Loucy (cell line): ENCODE data around the gene TLE5.

Experiments
- H2AFZ ChIP-seq: fragments of 200-600 bp; sonication (generic); 2 replicates; pipeline ENCODE4 v1.6.0; 2016; ENCODE audit warnings: antibody characterized with exemption, mild to moderate bottlenecking, low read length, moderate library complexity
- H3F3A ChIP-seq: fragments of 200-600 bp; 2 replicates; pipeline ENCODE4 v1.6.0; 2016; ENCODE audit warnings: antibody characterized with exemption, low read depth, mild to moderate bottlenecking
- H3K27me3 ChIP-seq: fragments of 200-600 bp; sonication (generic); 2 replicates; pipeline ENCODE4 v1.6.1; 2014; ENCODE audit warnings: low read length, mild to moderate bottlenecking; ENCODE audit not compliant: insufficient read depth, poor library complexity, severe bottlenecking
- H3K36me3 ChIP-seq: fragments of 200-600 bp; sonication (generic); 2 replicates; pipeline ENCODE4 v1.6.1; 2016; ENCODE audit warnings: low read length; ENCODE audit not compliant: insufficient read depth
- H3K4me1 ChIP-seq: fragments of 200-600 bp; sonication (generic); 2 replicates; pipeline ENCODE4 v1.5.1; 2014; ENCODE audit warnings: low read length, mild to moderate bottlenecking; ENCODE audit not compliant: insufficient read depth, poor library complexity, severe bottlenecking
- H3K4me2 ChIP-seq: fragments of 200-600 bp; sonication (generic); 2 replicates; pipeline ENCODE4 v1.6.0; 2014; ENCODE audit warnings: antibody characterized with exemption, low read length, low read depth, mild to moderate bottlenecking; ENCODE audit not compliant: poor library complexity, severe bottlenecking
- H3K4me3 ChIP-seq: fragments of 200-600 bp; sonication (generic); 2 replicates; pipeline ENCODE4 v1.5.1; 2014; ENCODE audit warnings: low read length, mild to moderate bottlenecking, mixed read lengths; ENCODE audit not compliant: poor library complexity, severe bottlenecking
- H3K79me2 ChIP-seq: fragments of 200-600 bp; sonication (generic); 2 replicates; pipeline ENCODE4 v1.6.1; 2014; ENCODE audit warnings: low read length; ENCODE audit not compliant: insufficient read depth
- H3K9ac ChIP-seq: fragments of 200-600 bp; sonication (generic); 2 replicates; pipeline ENCODE4 v1.6.0; 2014; ENCODE audit warnings: mild to moderate bottlenecking, low read depth, low read length, moderate library complexity; ENCODE audit not compliant: poor library complexity, severe bottlenecking
- H3K9me2 ChIP-seq: fragments of 200-600 bp; sonication (generic); replicated peaks from 2 replicates; pipeline ENCODE4 v1.6.1; 2016; ENCODE audit warnings: low read depth, low read length, mixed read lengths
- H3K9me3 ChIP-seq: fragments of 200-600 bp; sonication (generic); 2 replicates; pipeline ENCODE4 v1.6.1; 2014; ENCODE audit warnings: mild to moderate bottlenecking, antibody characterized with exemption, low read length, low read depth; ENCODE audit not compliant: insufficient read depth
- H4K20me1 ChIP-seq: fragments of 200-600 bp; sonication (generic); 2 replicates; pipeline ENCODE4 v1.6.0; 2014; ENCODE audit warnings: antibody characterized with exemption, low read length, mild to moderate bottlenecking; ENCODE audit not compliant: insufficient read depth, poor library complexity, severe bottlenecking
- CTCF ChIP-seq: fragments of 200-600 bp; sonication (generic); conservative IDR thresholded peaks from 2 replicates; pipeline ENCODE4 v1.5.1; 2014; ENCODE audit warnings: mild to moderate bottlenecking, antibody characterized with exemption, low read length
- EZH2phosphoT487 ChIP-seq: fragments of 200-600 bp; IDR thresholded peaks from 2 replicates; pipeline ENCODE4 v1.6.1; 2018; ENCODE audit warnings: antibody characterized with exemption, mild to moderate bottlenecking, moderate library complexity, borderline replicate concordance

The TLE5 gene

GRCh38 chr19:3046698-3047495 lies 15.4 kb downstream of the TLE5 start:
- TF ChIP-seq CTCF (no peak), EZH2phosphoT487 (no peak)
- Histone ChIP-seq H3K9me2 (no peaks in the 10 kb centered on the region), H3K9me3 (no peaks in the 10 kb centered on the region), H4K20me1 (no peaks in the 10 kb centered on the region), H3K4me2 (peak overlapping the region; percentile 40), H3K9ac (no peak overlapping the region), H3K4me1 (peaks cover 5% of the 10 kb centered on the region), H3F3A (no peaks in the 10 kb centered on the region), H2AFZ (no peak overlapping the region), H3K36me3 (no peaks in the 10 kb centered on the region), H3K79me2 (no peaks in the 10 kb centered on the region), H3K27me3 (no peaks in the 10 kb centered on the region), H3K4me3 (peak overlapping the region; percentile 54)

- TF ChIP-seq CTCF (no peak), EZH2phosphoT487 (no peak)
- Histone ChIP-seq H3K4me3 (no peak overlapping the region), H3K79me2 (no peaks in the 10 kb centered on the region), H3K4me1 (peaks cover 5% of the 10 kb centered on the region), H3K36me3 (no peaks in the 10 kb centered on the region), H3K9me3 (no peaks in the 10 kb centered on the region), H2AFZ (no peak overlapping the region), H3K9me2 (no peaks in the 10 kb centered on the region), H3K9ac (no peak overlapping the region), H3K27me3 (no peaks in the 10 kb centered on the region), H3K4me2 (no peak overlapping the region), H3F3A (no peaks in the 10 kb centered on the region), H4K20me1 (no peaks in the 10 kb centered on the region)
These were observed 16.2 kb downstream of the TLE5 start for GRCh38 chr19:3045885-3046697.

GRCh38 chr19:3045191-3045590 lies 17.1 kb downstream of the TLE5 start:
- Histone ChIP-seq H3F3A (no peaks in the 10 kb centered on the region), H4K20me1 (no peaks in the 10 kb centered on the region), H3K36me3 (no peaks in the 10 kb centered on the region), H3K79me2 (no peaks in the 10 kb centered on the region), H3K9me3 (no peaks in the 10 kb centered on the region), H3K9ac (no peak overlapping the region), H3K4me2 (no peak overlapping the region), H3K4me3 (no peak overlapping the region), H3K4me1 (peaks cover 5% of the 10 kb centered on the region), H2AFZ (no peak overlapping the region), H3K9me2 (no peaks in the 10 kb centered on the region), H3K27me3 (no peaks in the 10 kb centered on the region)
- TF ChIP-seq EZH2phosphoT487 (no peak), CTCF (no peak)
